Endometrium (tissue), 2 donors: Measurements from ENCODE around the gene ALOX5AP.
"Not testable (repeated sequence)": the region's sequence is repeated elsewhere in the genome, so short reads cannot be mapped to it uniquely, and the experiment has no call there.

ENCODE experiments used
- FAIRE-seq: peaks from 2 replicates; lab custom pipeline; 2012; peaks lifted over from hg19 to GRCh38; lab: Jason Lieb, UNC
- donor health status: control.
- donor health status: control.

The ALOX5AP gene

DNA sequence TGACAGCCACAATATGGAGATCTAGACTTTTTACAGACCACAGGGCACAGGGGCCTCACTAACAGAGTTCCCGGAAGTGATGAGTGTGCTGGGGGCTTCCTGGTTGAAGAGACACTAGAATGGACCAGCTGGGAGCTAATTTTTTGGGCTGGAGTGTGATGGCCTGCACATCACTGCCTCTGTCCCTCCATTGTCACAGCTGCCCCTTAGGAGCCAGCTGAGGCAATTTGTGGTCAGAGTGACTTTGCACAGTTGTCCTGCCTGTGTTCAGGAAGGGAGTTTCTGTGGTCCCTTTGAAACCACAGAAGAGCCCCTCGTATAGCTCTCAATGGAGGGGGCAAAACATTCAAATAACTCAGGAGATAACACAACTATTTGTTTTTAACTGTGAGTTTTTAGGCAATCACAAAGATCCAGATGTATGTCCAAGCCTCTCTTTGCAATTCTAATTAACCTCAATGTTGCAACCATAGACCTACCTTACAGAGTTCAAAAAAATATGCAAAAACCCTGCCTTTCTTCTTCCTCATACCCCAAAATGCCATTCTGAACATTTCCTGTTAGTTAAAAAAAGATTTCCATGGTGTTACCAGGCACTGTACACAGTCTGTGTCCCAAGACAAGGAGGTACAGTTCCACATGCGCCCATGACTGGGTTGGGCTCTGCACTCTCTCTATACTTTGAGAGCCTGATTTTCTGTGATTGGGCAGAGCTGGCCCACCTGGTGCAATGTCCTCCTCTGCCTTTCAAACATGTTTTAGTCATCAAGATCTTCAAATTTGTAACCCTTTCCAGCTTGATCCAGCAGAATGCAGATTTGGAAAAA is 2.4 kb downstream of the ALOX5AP start:
- no peak for FAIRE-seq

- no peak for FAIRE-seq
These were observed 3.3 kb downstream of the ALOX5AP start for GRCh38 chr13:30738526-30739236.

DNA sequence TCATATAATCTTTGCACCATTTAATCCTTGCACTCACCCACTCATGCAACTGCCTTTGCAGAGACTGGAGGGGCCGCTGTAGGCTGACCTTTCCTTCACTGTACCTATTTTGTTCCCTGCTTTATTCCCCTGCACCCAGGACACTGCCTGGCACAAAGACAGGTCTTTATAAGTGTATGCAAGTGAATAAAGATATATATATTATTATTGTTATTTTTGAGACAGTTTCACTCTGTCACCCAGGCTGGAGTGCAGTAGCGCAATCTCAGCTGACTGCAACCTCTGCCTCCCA is 3.8 kb downstream of the ALOX5AP start:
- FAIRE-seq: no peak

- no peak for FAIRE-seq
These were observed 4.7 kb downstream of the ALOX5AP start for GRCh38 chr13:30739761-30740642.

DNA sequence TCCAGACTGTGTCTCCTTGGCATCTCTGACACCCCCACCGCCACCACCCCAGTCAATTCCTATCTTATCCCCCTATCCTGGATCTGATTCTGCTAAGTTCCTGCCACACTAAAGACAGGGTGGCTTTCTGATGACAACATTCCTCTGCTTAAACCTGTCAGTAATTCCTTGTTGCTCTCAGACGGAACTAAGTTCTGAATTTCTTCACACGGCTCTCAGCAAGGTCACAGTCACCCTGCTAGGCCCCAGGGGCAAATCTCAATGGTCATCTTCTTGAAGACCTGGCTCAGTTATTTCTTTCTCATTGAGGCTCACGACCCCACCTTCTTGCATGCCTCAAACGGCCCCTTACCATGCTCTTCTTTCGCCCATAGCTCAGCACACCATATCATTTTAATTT is 7.6 kb downstream of the ALOX5AP start:
- no peak for FAIRE-seq

DNA sequence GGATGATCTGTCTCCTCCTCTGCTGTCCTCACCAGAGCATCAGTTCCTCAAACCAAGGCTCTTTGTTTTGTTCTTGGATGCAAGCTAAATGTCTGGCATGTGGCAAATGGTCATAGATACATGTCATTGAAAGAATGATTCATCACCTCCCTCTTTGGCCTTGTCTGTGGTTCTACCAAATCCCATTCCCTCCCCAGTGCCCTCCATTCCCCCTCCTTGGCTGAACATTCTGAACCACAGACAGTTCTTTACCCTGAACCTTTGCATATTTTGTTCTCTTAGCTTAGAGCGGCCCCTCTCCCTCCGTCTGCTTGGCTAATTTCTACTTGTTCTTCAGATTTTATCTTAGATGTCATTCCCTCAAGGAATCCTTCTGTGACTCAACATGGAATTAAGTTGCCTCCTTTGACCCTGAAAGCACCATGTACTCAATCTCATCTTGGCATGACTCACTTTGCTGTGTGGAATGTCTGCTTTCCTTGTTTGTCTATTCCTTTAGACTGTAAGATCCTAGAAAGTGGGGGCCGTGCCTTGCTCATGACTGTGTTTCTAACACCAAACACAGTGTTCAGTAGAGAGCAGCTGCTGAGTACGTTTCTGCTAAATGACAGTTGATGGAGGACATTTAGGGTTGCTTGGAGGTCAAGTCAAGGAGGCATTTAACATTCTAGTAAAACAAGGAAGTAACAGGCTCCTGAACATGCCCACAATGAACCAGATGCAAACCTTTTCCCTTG is 8.1 kb downstream of the ALOX5AP start:
- no peak for FAIRE-seq

- no peak for FAIRE-seq
These were observed 8.8 kb downstream of the ALOX5AP start for GRCh38 chr13:30744056-30744680.

GRCh38 chr13:30744681-30745077 is 9.3 kb downstream of the ALOX5AP start:
- no peak for FAIRE-seq

- no peak for FAIRE-seq
These were observed 10.8 kb downstream of the ALOX5AP start for GRCh38 chr13:30745906-30746686.

DNA sequence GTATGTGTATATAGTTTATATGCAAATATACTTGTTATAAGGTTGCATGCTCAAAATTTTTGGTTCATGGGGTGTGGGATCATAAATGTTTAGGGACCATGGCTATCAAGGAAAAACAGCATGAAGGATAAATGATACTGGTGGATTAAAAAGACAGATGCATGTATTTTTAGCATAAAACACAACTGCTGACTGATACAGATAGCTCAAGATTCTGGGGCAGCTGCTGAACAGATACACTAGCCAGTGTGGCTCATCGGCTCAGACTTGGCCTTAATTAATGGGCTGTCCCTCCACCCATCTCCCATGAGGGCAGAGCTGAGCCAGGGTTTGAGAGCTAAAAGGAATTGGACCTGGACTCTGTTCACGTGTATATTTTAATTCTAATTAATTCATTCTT is 11.4 kb downstream of the ALOX5AP start:
- FAIRE-seq: no peak

DNA sequence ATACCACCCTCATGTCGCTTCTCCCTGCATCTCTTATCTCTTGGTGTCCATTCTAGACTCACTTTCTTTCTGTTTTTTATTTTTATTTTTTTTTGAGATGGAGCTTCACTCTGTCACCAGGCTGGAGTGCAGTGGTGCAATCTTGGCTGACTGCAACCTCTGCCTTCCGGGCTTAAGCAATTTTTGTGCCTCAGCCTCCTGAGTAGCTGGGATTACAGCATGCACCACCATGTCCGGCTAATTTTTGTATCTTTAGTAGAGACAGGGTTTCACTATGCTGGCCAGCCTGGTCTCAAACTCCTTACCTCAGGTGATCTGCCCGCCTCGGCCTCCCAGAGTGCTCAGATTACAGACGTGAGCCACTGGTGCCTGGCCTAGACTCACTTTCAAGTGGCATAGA is 12.5 kb downstream of the ALOX5AP start:
- not testable (repeated sequence) for FAIRE-seq

- no peak for FAIRE-seq
These were observed 13.4 kb downstream of the ALOX5AP start for GRCh38 chr13:30748717-30749116.

DNA sequence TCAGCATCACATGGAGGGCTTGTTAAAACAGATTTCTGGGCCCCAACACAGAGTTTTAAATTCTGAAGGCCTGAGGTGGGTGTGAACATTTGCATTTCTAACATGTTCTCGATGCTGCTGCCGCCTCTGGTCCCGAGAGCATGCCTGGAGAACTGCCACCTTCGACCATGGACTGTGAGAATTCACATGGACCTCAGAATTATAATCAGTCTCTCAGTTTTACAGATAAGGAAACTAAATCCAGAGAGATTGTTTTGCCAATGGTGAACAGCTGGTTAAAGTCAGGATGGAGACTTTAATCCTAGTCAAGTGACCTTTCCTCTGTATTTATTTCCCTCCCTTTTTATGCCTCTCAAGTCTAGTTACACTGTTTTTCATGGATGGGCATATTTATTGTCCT is 14.7 kb downstream of the ALOX5AP start:
- no peak for FAIRE-seq

GRCh38 chr13:30751183-30751933 is 16.0 kb downstream of the ALOX5AP start:
- no peak for FAIRE-seq

DNA sequence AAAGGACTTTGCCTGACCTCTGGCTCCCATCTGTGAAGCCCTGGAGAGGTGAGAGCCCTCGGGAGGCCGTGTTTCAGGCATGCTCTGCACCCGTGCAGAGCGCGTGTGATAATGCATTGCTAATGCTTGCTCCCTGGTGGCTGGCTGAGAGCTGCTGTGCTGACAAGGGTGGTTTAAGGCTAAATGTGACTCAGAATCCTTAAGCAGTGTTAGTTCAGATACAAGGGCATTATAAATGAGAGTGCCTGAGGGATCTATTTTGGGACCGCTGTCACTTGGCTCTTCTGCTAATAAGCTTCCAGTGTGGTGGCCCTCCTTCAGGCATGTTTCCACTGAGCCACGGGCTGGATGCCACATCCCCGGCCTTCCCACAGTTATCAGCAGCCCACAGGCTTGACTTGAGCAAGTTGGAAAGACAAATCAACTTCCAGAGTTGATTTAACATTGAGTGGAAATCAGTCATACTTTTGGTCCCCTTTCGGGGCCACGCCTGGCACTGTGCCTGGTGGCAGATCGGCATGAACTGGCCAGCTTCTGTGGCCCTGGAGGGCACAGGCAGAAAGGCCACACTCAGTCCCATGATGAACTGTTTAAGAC is 17.0 kb downstream of the ALOX5AP start:
- FAIRE-seq: no peak

- no peak for FAIRE-seq
These were observed 17.8 kb downstream of the ALOX5AP start for GRCh38 chr13:30753030-30753616.

GRCh38 chr13:30755678-30756077 is 20.3 kb downstream of the ALOX5AP start:
- FAIRE-seq: no peak

DNA sequence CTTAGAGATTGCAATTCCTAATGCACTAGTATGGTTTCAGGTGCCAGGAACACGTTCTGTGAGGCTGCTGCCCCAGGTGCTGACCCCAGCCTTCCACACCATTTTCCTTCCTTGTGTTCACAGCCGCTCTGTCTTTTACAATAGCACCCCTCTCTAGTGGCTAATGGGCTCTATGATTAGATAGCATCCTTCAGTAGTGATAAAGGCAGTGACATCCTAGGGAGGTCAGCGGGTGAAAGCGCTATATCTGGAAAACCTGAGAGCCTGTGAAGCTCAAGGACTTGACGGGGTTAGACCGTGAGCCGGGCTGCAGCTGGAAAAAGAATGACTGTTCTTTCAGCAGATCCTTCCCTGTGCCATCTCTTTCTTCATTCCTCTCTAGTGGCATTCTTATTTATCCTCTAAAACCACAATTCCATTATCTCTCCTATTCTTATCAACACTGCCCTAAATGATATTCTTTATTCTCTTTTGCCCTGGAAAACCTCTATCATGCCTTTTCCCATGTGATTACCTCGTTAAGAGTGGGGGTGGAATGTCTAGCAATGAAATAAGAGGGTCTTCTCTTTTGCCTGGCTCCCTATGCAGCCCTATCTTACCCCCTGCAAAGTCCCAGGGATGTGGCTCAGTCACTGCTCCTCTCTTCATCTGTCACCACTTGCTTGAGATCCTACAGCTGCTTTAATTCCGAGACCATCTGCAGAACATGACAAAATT is 21.8 kb downstream of the ALOX5AP start:
- no peak for FAIRE-seq

GRCh38 chr13:30759748-30760147 is 24.4 kb downstream of the ALOX5AP start:
- no peak for FAIRE-seq
